GM23338 (cell line): ENCODE measurements around the gene SMIM22. TPM values are rescaled to one million over a fixed set of nuclear protein-coding genes. Genes with fewer than 3 reads are reported as not detected.

Source experiments
- ATAC-seq: fragments of 200-7000 bp; cut with Tn5 transposase; 3 replicates; pipeline ENCODE4 v1.9.1; 2020
- DNase-seq: peaks from one replicate; pipeline ENCODE4 v3.0.0-alpha.2; 2015; ENCODE audit warnings: low spot score
- H2AFZ ChIP-seq: fragments of 200-600 bp; sonication (generic); 2 replicates; pipeline ENCODE4 v1.8.0; 2016; ENCODE audit warnings: antibody characterized with exemption, mild to moderate bottlenecking, moderate library complexity
- H3F3A ChIP-seq: fragments of 200-600 bp; sonication (generic); replicated peaks from 2 replicates; pipeline ENCODE4 v1.8.0; 2017; ENCODE audit warnings: antibody characterized with exemption, mixed run types, low read depth
- H3K27ac ChIP-seq: fragments of 200-600 bp; sonication (generic); 2 replicates; pipeline ENCODE4 v1.6.1; 2016; ENCODE audit warnings: low read depth
- H3K27me3 ChIP-seq: fragments of 200-600 bp; sonication (generic); 2 replicates; pipeline ENCODE4 v1.8.0; 2016; ENCODE audit warnings: mild to moderate bottlenecking, mixed run types, moderate library complexity; ENCODE audit not compliant: insufficient read depth
- H3K36me3 ChIP-seq: fragments of 200-600 bp; sonication (generic); 2 replicates; pipeline ENCODE4 v1.8.0; 2016; ENCODE audit warnings: mild to moderate bottlenecking; ENCODE audit not compliant: insufficient read depth
- H3K4me1 ChIP-seq: fragments of 200-600 bp; sonication (generic); 2 replicates; pipeline ENCODE4 v1.8.0; 2016; ENCODE audit warnings: mild to moderate bottlenecking, moderate library complexity; ENCODE audit not compliant: insufficient read depth
- H3K4me2 ChIP-seq: fragments of 200-600 bp; sonication (generic); 2 replicates; pipeline ENCODE4 v1.7.1; 2017; ENCODE audit warnings: mixed run types
- H3K4me3 ChIP-seq: fragments of 200-600 bp; sonication (generic); 2 replicates; pipeline ENCODE4 v1.6.1; 2016; ENCODE audit warnings: mixed run types
- H3K79me2 ChIP-seq: fragments of 200-600 bp; sonication (generic); replicated peaks from 2 replicates; pipeline ENCODE4 v1.8.0; 2017; ENCODE audit warnings: mild to moderate bottlenecking; ENCODE audit not compliant: insufficient read depth
- H3K9me2 ChIP-seq: fragments of 200-600 bp; sonication (generic); 2 replicates; pipeline ENCODE4 v1.8.0; 2017; ENCODE audit not compliant: insufficient read depth
- H4K20me1 ChIP-seq: fragments of 200-600 bp; sonication (generic); replicated peaks from 2 replicates; pipeline ENCODE4 v1.8.0; 2017; ENCODE audit warnings: mild to moderate bottlenecking; ENCODE audit not compliant: insufficient read depth
- H3K27ac Mint-ChIP-seq: 2 replicates; pipeline ENCODE4 v1.8.0; 2020; ENCODE audit warnings: inconsistent platforms, mild to moderate bottlenecking, moderate library complexity, mixed read lengths
- H3K27me3 Mint-ChIP-seq: 3 replicates; pipeline ENCODE4 v1.8.0; 2022; ENCODE audit warnings: low read depth, mild to moderate bottlenecking, moderate library complexity, mixed read lengths, inconsistent platforms; ENCODE audit not compliant: insufficient read depth, poor library complexity
- H3K36me3 Mint-ChIP-seq: 3 replicates; pipeline ENCODE4 v1.8.0; 2021; ENCODE audit warnings: low read depth, mild to moderate bottlenecking, inconsistent platforms, moderate library complexity, mixed read lengths
- H3K4me1 Mint-ChIP-seq: 3 replicates; pipeline ENCODE4 v1.8.0; 2020; ENCODE audit warnings: mild to moderate bottlenecking, inconsistent platforms, mixed read lengths
- H3K4me3 Mint-ChIP-seq: 3 replicates; pipeline ENCODE4 v1.8.0; 2021; ENCODE audit warnings: moderate library complexity, mild to moderate bottlenecking, inconsistent platforms, mixed read lengths
- H3K9me3 Mint-ChIP-seq: 3 replicates; pipeline ENCODE4 v1.8.0; 2020; ENCODE audit warnings: moderate library complexity, mild to moderate bottlenecking, inconsistent platforms, mixed read lengths
- CREB1 ChIP-seq: fragments of 250-450 bp; sonication (Bioruptor Pico); IDR thresholded peaks from 2 replicates; pipeline ENCODE4 v1.5.0; 2020; ENCODE audit warnings: low read depth, mild to moderate bottlenecking, moderate library complexity
- ETS1 ChIP-seq: IDR thresholded peaks from 2 replicates; pipeline ENCODE4 v1.6.1; 2016; ENCODE audit warnings: antibody characterized with exemption
- EZH2 ChIP-seq: fragments of 200-600 bp; sonication (generic); IDR thresholded peaks from one replicate; pipeline ENCODE4 v1.8.0; 2017; ENCODE audit warnings: antibody characterized with exemption, mild to moderate bottlenecking, low read depth; ENCODE audit not compliant: unreplicated experiment
- EZH2phosphoT487 ChIP-seq: fragments of 200-600 bp; sonication (generic); IDR thresholded peaks from one replicate; pipeline ENCODE4 v1.8.1; 2018; ENCODE audit warnings: antibody characterized with exemption; ENCODE audit not compliant: unreplicated experiment
- NANOG ChIP-seq: IDR thresholded peaks from 2 replicates; pipeline ENCODE4 v1.6.1; 2016; ENCODE audit warnings: antibody characterized with exemption, borderline replicate concordance
- POLR2AphosphoS5 ChIP-seq: IDR thresholded peaks from 2 replicates; pipeline ENCODE4 v1.6.1; 2016; ENCODE audit warnings: antibody characterized with exemption, low read depth
- REST ChIP-seq: IDR thresholded peaks from one replicate; pipeline ENCODE4 v1.6.1; 2018; ENCODE audit warnings: antibody characterized with exemption; ENCODE audit not compliant: unreplicated experiment
- STAT1 ChIP-seq: IDR thresholded peaks from one replicate; pipeline ENCODE4 v1.6.1; 2016; ENCODE audit warnings: antibody characterized with exemption; ENCODE audit not compliant: unreplicated experiment
- ZNF114 ChIP-seq: fragments of 250-450 bp; sonication (Bioruptor Pico); IDR thresholded peaks from 2 replicates; pipeline ENCODE4 v1.5.0; 2020; ENCODE audit warnings: mild to moderate bottlenecking, moderate library complexity
- ZNF331 ChIP-seq: fragments of 250-450 bp; sonication (Bioruptor Pico); IDR thresholded peaks from 2 replicates; pipeline ENCODE4 v1.5.0; 2020; ENCODE audit warnings: low read depth, mild to moderate bottlenecking, moderate library complexity
- polyA plus RNA-seq: library from polyadenylated mRNA; unstranded; fragments of >200 nt; fragmentation: Nextera tagmentation; extraction: Ambion mirVana; gene quantifications from 2 replicates; pipeline ENCODE4 v1.2.1, GENCODE V29; 2016
- total RNA-seq: library from RNA; depleted of rRNA; stranded (reverse); fragments of >200 nt; shearing (Covaris generic); gene quantifications from 2 replicates; pipeline ENCODE4 v1.2.3, GENCODE V29; 2014
- TF ChIP-seq, protein P1 (sequence below), 2 experiments: fragments of 200-600 bp in 1 of 2; sonication (generic) in 1 of 2; conservative IDR thresholded peaks; 2 replicates each; pipeline versions ENCODE4 v1.5.1 to v1.6.1; 2016 to 2017; ENCODE audit warnings: antibody characterized with exemption in 2 of 2, low read depth in 2 of 2, mild to moderate bottlenecking in 2 of 2, moderate library complexity in 1 of 2

SMIM22 gene
- total and polyA plus RNA-seq, 2 experiments from 2014 or later: 1.4 TPM; not detected in 1

- no peaks in the 10 kb centered on the region for H3K9me2 ChIP-seq
- peaks cover 48% of the 10 kb centered on the region for H3K36me3 ChIP-seq
- no peaks in the 10 kb centered on the region for H3K27me3 ChIP-seq
- Mint-ChIP-seq H3K27ac (no peak overlapping the region), H3K4me1 (no peaks in the 10 kb centered on the region), H3K36me3 (peaks cover 78% of the 10 kb centered on the region), H3K4me3 (no peak overlapping the region), H3K9me3 (no peaks in the 10 kb centered on the region), H3K27me3 (peaks cover 3% of the 10 kb centered on the region)
- H3K4me1 ChIP-seq: no peaks in the 10 kb centered on the region
- no peak overlapping the region for H3K4me2 ChIP-seq
- no peak overlapping the region for H3K4me3 ChIP-seq
- TF ChIP-seq POLR2AphosphoS5: no peak
- TF ChIP-seq, protein P1, sequence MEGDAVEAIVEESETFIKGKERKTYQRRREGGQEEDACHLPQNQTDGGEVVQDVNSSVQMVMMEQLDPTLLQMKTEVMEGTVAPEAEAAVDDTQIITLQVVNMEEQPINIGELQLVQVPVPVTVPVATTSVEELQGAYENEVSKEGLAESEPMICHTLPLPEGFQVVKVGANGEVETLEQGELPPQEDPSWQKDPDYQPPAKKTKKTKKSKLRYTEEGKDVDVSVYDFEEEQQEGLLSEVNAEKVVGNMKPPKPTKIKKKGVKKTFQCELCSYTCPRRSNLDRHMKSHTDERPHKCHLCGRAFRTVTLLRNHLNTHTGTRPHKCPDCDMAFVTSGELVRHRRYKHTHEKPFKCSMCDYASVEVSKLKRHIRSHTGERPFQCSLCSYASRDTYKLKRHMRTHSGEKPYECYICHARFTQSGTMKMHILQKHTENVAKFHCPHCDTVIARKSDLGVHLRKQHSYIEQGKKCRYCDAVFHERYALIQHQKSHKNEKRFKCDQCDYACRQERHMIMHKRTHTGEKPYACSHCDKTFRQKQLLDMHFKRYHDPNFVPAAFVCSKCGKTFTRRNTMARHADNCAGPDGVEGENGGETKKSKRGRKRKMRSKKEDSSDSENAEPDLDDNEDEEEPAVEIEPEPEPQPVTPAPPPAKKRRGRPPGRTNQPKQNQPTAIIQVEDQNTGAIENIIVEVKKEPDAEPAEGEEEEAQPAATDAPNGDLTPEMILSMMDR (conservative IDR thresholded peaks at IDR 0.05; ENCODE audit: low read depth in 2 of 2): no peak
- TF ChIP-seq REST: no peak
- TF ChIP-seq ZNF114: no peak
- no peak for TF ChIP-seq STAT1
- no peak for TF ChIP-seq ZNF331 (CRISPR knock-in tag)
- no peak for TF ChIP-seq NANOG
- no peak for TF ChIP-seq ETS1
- TF ChIP-seq EZH2phosphoT487: no peak
- no peak for TF ChIP-seq EZH2
- TF ChIP-seq CREB1: no peak
- peaks cover 24% of the 10 kb centered on the region for H4K20me1 ChIP-seq
- no peaks in the 10 kb centered on the region for H3K79me2 ChIP-seq
- DNase-seq (no peak), ATAC-seq (no peak)
- no peaks in the 10 kb centered on the region; the same call in 1 of the 2 replicates for H3F3A ChIP-seq
- H2AFZ ChIP-seq: no peak overlapping the region
- no peak overlapping the region for H3K27ac ChIP-seq
Observed at GRCh38 chr16:4826526-4826925, 31.4 kb downstream of the SMIM22 start.
